Measurements from ENCODE around the gene YIPF5. TPM values are rescaled to one million over a fixed set of nuclear protein-coding genes. Genes with fewer than 3 reads are reported as not detected.

Gene YIPF5
- total RNA-seq (2022; extraction: Qiagen RNA extraction; ENCODE audit: low read depth), result 63.8 to 74.4 TPM (median 70.2 TPM) in 5 replicates

GRCh38 chr5:144170276-144171024, at the start of gene YIPF5, which contains the start of gene KCTD16:
Gene YIPF5, minus strand, starts transcription at chr5:144170659. Its CDS starts 704 bp downstream, at chr5:144169955.
Gene KCTD16, plus strand, starts transcription at chr5:144170873.

Other genes with a start within 250 kb of the YIPF5 start
- gene KCTD16, start 214 bp upstream of the YIPF5 start, total RNA-seq (2022; extraction: Qiagen RNA extraction; ENCODE audit: low read depth), result 0.01 to 0.07 TPM (median 0.03 TPM) in 4 of 5 replicates, not detected in the other

Measured in A549 treated with GW870086 at 1 μM for 4 hours (cell line).